ENCODE measurements around the gene ESAM.

The ESAM gene

DNA sequence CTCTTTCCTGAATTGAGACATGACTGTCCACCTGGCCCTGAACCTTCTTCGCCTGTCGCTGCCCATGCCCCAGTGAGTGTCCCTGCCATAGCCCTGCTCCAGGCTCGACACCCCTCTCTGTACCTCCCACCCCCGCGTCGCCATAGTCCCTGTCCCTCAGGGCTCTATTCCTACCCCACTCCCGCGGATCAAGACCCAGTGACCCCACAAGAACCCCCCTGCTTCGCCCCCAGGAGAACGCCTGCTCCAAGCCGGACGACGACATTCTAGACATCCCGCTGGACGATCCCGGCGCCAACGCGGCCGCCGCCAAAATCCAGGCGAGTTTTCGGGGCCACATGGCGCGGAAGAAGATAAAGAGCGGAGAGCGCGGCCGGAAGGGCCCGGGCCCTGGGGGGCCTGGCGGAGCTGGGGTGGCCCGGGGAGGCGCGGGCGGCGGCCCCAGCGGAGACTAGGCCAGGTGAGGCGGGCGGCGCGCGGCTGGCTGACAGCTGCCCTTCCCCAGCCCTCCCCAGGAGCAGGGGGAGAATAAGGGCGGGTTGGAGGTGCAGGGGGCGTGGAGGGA, 16.7 kb downstream of the ESAM start:
- H3K27ac ChIP-seq (ENCODE audit: extremely low read depth, low read depth, low read length): no peak overlapping the region
- POLR2A ChIA-PET: interaction anchor here (1.9 kb wide), 1 partner anchor 13 kb away, joined by 9 read pairs; no protein-coding TSS in a partner anchor
- CTCF ChIA-PET: interaction anchor here (1.3 to 2.0 kb wide), 4 partner anchors 16 to 75 kb away, joined by 4 to 23 read pairs (median 6); no protein-coding TSS in a partner anchor

DNA sequence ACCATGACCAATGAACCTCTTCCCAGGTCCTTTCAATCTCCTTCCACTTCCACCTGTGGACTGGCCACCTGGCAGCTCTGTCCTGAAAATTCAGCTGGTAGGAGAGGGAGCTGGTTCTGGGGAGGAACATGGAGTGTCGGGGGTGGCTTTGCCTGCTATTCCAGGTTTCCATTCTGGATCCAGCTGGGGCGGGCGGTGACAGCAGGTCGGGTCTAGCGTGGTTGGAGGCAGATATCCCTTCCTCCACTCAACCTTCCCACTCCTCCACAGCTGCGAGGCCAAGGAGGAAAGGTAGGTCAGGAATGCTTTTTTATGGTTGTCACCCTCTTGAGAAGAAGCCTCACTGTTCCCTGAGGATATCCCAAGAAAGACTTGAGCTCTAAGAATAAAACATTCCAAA, 19.0 kb downstream of the ESAM start:
- ChIA-PET CTCF (interaction anchor here (0.7 to 3.0 kb wide), 5 partner anchors 13 to 133 kb away, joined by 3 to 13 read pairs (median 3); no protein-coding TSS in a partner anchor), POLR2A (interaction anchor here (1.5 kb wide), 1 partner anchor 10 kb away, joined by 9 read pairs; the partner anchor contains the start of gene VSIG2)
- TF ChIP-seq EGR2 (tag by site-specific recombination; IDR thresholded peaks at IDR 0.05; ENCODE audit: low read depth): peak; percentile 29; the same call in 1 of the 2 replicates
- TF ChIP-seq ZNF521 (tag by site-specific recombination; IDR thresholded peaks at IDR 0.05): no peak
- H3K4me3 ChIP-seq (ENCODE audit: low read depth, low read length): no peak overlapping the region
- no peak overlapping the region for H3K27ac ChIP-seq (ENCODE audit: extremely low read depth, low read depth, low read length)
- no peaks in the 10 kb centered on the region for H3K9me3 ChIP-seq (ENCODE audit: control insufficient read depth, insufficient read depth, low read depth, low read length)
- no peaks in the 10 kb centered on the region; the same call in 1 of the 2 replicates for H3K4me1 ChIP-seq (ENCODE audit: control insufficient read depth, insufficient read depth, low read length)
- no peaks in the 10 kb centered on the region for H3K36me3 ChIP-seq (ENCODE audit: control insufficient read depth in 2 of 2, insufficient read depth in 1 of 2, low read length in 2 of 2)

More for the DNA sequence above, 16.7 kb downstream of the ESAM start:
- Histone ChIP-seq H3K9me3 (ENCODE audit: control insufficient read depth, insufficient read depth, low read depth, low read length) (no peaks in the 10 kb centered on the region), H3K4me1 (ENCODE audit: control insufficient read depth, insufficient read depth, low read length) (no peaks in the 10 kb centered on the region; the same call in 1 of the 2 replicates), H3K4me3 (ENCODE audit: low read depth, low read length) (no peak overlapping the region), H3K36me3 (ENCODE audit: control insufficient read depth in 2 of 2, insufficient read depth in 1 of 2, low read length in 2 of 2) (no peaks in the 10 kb centered on the region)
- TF ChIP-seq, protein P1, sequence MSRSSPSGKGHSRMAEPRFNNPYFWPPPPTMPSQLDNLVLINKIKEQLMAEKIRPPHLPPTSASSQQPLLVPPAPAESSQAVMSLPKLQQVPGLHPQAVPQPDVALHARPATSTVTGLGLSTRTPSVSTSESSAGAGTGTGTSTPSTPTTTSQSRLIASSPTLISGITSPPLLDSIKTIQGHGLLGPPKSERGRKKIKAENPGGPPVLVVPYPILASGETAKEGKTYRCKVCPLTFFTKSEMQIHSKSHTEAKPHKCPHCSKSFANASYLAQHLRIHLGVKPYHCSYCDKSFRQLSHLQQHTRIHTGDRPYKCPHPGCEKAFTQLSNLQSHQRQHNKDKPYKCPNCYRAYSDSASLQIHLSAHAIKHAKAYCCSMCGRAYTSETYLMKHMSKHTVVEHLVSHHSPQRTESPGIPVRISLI (tag by site-specific recombination; IDR thresholded peaks at IDR 0.05): no peak
- TF ChIP-seq, protein P2, sequence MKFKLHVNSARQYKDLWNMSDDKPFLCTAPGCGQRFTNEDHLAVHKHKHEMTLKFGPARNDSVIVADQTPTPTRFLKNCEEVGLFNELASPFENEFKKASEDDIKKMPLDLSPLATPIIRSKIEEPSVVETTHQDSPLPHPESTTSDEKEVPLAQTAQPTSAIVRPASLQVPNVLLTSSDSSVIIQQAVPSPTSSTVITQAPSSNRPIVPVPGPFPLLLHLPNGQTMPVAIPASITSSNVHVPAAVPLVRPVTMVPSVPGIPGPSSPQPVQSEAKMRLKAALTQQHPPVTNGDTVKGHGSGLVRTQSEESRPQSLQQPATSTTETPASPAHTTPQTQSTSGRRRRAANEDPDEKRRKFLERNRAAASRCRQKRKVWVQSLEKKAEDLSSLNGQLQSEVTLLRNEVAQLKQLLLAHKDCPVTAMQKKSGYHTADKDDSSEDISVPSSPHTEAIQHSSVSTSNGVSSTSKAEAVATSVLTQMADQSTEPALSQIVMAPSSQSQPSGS (tag by site-specific recombination; IDR thresholded peaks at IDR 0.05; ENCODE audit: low read depth): no peak
- no peak for TF ChIP-seq FEZF1 (tag by site-specific recombination; IDR thresholded peaks at IDR 0.05)
- TF ChIP-seq ZBTB48 (tag by site-specific recombination; IDR thresholded peaks at IDR 0.05): no peak
- no peak for TF ChIP-seq ZNF366 (tag by site-specific recombination; conservative IDR thresholded peaks at IDR 0.05)
- TF ChIP-seq ZNF155 (tag by site-specific recombination; IDR thresholded peaks at IDR 0.05): no peak
- no peak for TF ChIP-seq ZNF585B (tag by site-specific recombination; IDR thresholded peaks at IDR 0.05)
- TF ChIP-seq ZNF830 (tag by site-specific recombination; IDR thresholded peaks at IDR 0.05; ENCODE audit: low read depth): no peak
- no peak for TF ChIP-seq HOXC10 (CRISPR knock-in tag; IDR thresholded peaks at IDR 0.05)
- TF ChIP-seq ZNF521 (tag by site-specific recombination; IDR thresholded peaks at IDR 0.05): no peak
- TF ChIP-seq ZNF174 (tag by site-specific recombination; IDR thresholded peaks at IDR 0.05): no peak
- TF ChIP-seq, protein P3, sequence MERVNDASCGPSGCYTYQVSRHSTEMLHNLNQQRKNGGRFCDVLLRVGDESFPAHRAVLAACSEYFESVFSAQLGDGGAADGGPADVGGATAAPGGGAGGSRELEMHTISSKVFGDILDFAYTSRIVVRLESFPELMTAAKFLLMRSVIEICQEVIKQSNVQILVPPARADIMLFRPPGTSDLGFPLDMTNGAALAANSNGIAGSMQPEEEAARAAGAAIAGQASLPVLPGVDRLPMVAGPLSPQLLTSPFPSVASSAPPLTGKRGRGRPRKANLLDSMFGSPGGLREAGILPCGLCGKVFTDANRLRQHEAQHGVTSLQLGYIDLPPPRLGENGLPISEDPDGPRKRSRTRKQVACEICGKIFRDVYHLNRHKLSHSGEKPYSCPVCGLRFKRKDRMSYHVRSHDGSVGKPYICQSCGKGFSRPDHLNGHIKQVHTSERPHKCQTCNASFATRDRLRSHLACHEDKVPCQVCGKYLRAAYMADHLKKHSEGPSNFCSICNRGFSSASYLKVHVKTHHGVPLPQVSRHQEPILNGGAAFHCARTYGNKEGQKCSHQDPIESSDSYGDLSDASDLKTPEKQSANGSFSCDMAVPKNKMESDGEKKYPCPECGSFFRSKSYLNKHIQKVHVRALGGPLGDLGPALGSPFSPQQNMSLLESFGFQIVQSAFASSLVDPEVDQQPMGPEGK (tag by site-specific recombination; IDR thresholded peaks at IDR 0.05): no peak
- no peak for TF ChIP-seq ZNF792 (tag by site-specific recombination; IDR thresholded peaks at IDR 0.05)
- no peak for TF ChIP-seq ZNF114 (tag by site-specific recombination; IDR thresholded peaks at IDR 0.05)
- no peak for TF ChIP-seq MZF1 (tag by site-specific recombination; IDR thresholded peaks at IDR 0.05; ENCODE audit: borderline replicate concordance)

DNA sequence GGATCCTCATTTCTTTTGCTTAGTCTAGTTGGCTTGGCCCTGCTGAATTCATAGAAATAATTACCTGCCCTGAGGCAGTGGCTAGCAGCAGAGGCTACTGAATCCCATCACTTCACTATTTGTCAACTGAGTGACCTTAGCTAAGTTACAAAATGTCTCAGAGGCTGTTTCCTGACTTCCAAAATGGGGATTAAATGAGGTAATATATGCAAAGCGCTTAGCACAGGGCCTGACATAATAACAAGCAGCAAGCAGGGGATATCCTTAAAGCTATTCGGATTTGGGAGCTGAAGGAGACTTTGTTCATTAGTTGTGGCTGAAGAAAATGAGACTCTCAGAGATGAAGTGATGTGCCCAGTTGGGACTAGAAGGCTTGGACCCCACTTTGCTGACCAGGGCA, 19.5 kb downstream of the ESAM start:
- POLR2A ChIA-PET: no interaction called here
- Histone ChIP-seq H3K4me3 (ENCODE audit: low read depth, low read length) (no peak overlapping the region), H3K36me3 (ENCODE audit: control insufficient read depth in 2 of 2, insufficient read depth in 1 of 2, low read length in 2 of 2) (no peaks in the 10 kb centered on the region), H3K9me3 (ENCODE audit: control insufficient read depth, insufficient read depth, low read depth, low read length) (no peaks in the 10 kb centered on the region), H3K4me1 (ENCODE audit: control insufficient read depth, insufficient read depth, low read length) (no peaks in the 10 kb centered on the region; the same call in 1 of the 2 replicates), H3K27ac (ENCODE audit: extremely low read depth, low read depth, low read length) (no peak overlapping the region)
- CTCF ChIA-PET: interaction anchor here (0.7 to 3.0 kb wide), 5 partner anchors 13 to 134 kb away, joined by 3 to 13 read pairs (median 3); no protein-coding TSS in a partner anchor
- TF ChIP-seq, protein P1 (tag by site-specific recombination; IDR thresholded peaks at IDR 0.05): no peak
- TF ChIP-seq ZNF302 (tag by site-specific recombination; IDR thresholded peaks at IDR 0.05; ENCODE audit: low read depth) (no peak), ZNF138 (tag by site-specific recombination; IDR thresholded peaks at IDR 0.05; ENCODE audit: borderline replicate concordance) (no peak), ZNF664 (tag by site-specific recombination; IDR thresholded peaks at IDR 0.05) (peak; percentile 73), ZBTB48 (tag by site-specific recombination; IDR thresholded peaks at IDR 0.05) (no peak), KLF9 (tag by site-specific recombination; IDR thresholded peaks at IDR 0.05; ENCODE audit: low read depth) (no peak)
